ENCODE data around the gene RAD18. TPM values are rescaled to one million over a fixed set of nuclear protein-coding genes. Genes with fewer than 3 reads are reported as not detected.

RAD18 gene
- total RNA-seq, 1 donor from 2014 or later, result 14.3 TPM

DNA sequence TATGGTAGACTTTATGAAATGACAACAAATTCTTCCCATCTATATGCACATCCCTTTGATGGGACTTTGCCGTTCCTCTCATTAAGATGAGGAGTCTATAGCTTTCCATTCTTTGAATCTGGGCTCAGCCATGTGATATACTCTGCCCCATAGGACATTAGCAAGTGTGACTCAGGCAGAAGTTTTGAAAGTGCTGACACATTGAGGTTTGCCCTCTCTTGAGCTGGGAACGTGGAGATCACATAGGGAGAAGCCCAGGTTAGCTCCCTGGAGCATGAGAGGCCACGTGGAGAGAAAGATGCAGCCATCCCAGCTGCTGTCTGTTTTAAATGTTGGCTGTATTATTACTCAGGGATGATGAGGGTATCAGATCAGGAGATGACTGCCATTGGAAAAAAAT, 126.1 kb downstream of the RAD18 start:
- no peak for DNase-seq (ENCODE audit: low read depth, low spot score)

DNA sequence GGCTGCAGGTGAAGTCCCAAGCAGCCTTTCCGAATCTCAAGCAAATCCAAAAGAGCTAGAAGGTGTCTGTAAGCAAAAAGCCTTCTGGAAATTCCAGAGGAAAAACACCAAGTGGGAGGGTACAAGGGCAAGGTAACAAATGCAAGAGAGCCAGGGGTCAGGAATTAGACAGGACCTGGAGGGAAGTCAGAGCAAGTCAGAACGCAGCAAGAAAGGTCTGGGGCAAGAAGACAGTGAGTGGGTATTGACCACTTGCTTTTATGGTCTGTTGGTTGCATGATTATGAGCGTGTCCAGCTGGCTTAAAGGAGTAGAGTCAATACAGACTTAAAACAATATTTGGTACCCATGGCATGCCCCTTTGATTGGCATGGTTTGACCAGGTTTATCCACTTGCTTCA, 127.2 kb downstream of the RAD18 start:
- DNase-seq (ENCODE audit: low read depth, low spot score), result no peak

DNA sequence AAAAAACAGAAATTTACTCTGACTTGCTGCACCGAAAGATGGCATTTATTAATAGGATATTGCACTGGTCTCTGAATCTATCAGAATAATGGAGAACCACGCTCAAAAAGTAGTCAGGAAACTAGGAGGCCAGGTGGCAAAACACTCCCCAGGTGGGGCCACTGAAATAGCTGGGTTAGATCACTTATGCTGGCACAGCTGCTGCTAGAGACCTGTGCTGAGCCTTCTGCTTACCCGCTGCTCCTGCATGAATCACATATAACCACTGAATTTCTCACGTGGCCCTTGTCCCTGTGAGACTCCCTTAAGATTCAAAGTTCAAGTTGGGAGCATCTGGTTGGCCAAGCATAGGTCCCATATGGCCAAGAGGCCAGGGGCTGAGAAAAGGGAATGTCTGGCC, 127.9 kb downstream of the RAD18 start:
- no peak for DNase-seq (ENCODE audit: low read depth, low spot score)

DNA sequence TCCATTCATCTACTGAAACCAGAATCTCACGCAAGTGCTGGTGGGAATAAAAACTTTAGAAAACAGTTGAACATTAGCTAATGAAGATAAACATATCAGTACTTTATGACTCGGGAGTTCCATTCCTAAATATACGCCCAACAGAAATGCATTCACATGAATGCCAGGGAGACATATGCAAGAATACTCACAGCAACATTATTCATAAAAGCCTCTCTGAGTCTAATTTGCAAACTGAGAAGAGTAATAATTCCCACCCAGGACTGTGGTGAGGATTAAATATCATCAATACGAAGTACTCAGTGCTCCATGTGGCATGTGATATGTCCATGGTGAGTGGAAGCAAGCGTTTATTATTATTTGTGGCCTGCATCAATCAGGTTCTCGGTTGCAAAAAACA, 128.3 kb downstream of the RAD18 start:
- DNase-seq (ENCODE audit: low read depth, low spot score), result no peak

DNA sequence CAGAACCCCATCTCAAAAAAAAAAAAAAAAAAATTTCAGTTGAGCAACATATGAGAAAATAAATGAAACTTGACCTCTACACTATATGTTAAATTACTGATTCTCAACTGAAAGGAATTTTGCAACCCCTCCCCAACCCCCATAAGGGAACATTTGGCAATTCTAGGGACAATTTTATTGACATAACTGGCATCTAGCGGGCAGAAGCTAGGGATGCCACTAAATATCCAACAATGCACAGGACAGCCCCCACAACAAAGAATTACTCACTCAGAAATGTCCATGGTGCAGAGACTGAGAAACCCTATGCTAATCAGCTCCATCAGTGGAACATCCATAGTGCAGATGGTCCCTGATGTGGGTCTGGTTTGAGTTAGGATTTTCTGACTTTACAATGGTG, 135.6 kb downstream of the RAD18 start:
- no peak for DNase-seq (ENCODE audit: low read depth, low spot score)

Other genes starting within 250 kb of the RAD18 start
- not detected in 2 replicates for gene CAV3, start 229.7 kb downstream of the RAD18 start, total RNA-seq
- 0.07 and 0.28 TPM in 2 replicates for gene OXTR, start 193.9 kb downstream of the RAD18 start, total RNA-seq